A673 (cell line): ENCODE results near the gene MMD2.

Source experiments
- CTCF ChIP-seq: fragments of 300-800, 200-600 bp; sonication (generic); conservative IDR thresholded peaks from 2 replicates; pipeline ENCODE4 v1.5.1; 2017; ENCODE audit warnings: low read depth, mild to moderate bottlenecking, antibody characterized with exemption, low read length, moderate library complexity, mixed read lengths
- EZH2 ChIP-seq: fragments of 200-600 bp; sonication (generic); IDR thresholded peaks from 2 replicates; pipeline ENCODE4 v1.6.1; 2017; ENCODE audit warnings: borderline replicate concordance, low read depth, mild to moderate bottlenecking, mixed read lengths, antibody characterized with exemption, low read length; ENCODE audit not compliant: poor library complexity, severe bottlenecking

- no peak for TF ChIP-seq CTCF
- no peak for TF ChIP-seq EZH2
Measured at GRCh38 chr7:4856336-4857057, 102.5 kb downstream of the MMD2 start.
